ENCODE results near the gene PCDHGA3. TPM values are rescaled to one million over a fixed set of nuclear protein-coding genes. Genes with fewer than 3 reads are reported as not detected.
"Not testable (repeated sequence)": the region's sequence is repeated elsewhere in the genome, so short reads cannot be mapped to it uniquely, and the experiment has no call there.

The PCDHGA3 gene
- total and polyA plus RNA-seq, 2 donors (not counting 1 experiment from before 2014, with no cell fraction given): 1.4 to 2.8 TPM

- Histone ChIP-seq H3K4me2 (ENCODE audit: extremely low read depth, insufficient read depth, low read length) (no peak overlapping the region), H3K27ac (ENCODE audit: insufficient read depth, low read length) (no peak overlapping the region), H3K9ac (ENCODE audit: insufficient read depth, low read length) (no peak overlapping the region), H3K36me3 (ENCODE audit: control insufficient read depth, insufficient read depth, low read length) (no peaks in the 10 kb centered on the region), H4K20me1 (ENCODE audit: control insufficient read depth, extremely low read depth, insufficient read depth, low read length) (no peaks in the 10 kb centered on the region), H3K4me1 (ENCODE audit: control insufficient read depth, extremely low read depth, insufficient read depth, low read length) (no peaks in the 10 kb centered on the region), H3K79me2 (ENCODE audit: control insufficient read depth, insufficient read depth, low read length) (no peaks in the 10 kb centered on the region), H2AFZ (ENCODE audit: low read length) (no peak overlapping the region), H3K27me3 (ENCODE audit: control insufficient read depth, insufficient read depth, low read length) (peaks cover 11% of the 10 kb centered on the region), H3K4me3 (replicated peaks in 1 of 4; ENCODE audit: control extremely low read depth in 1 of 4, insufficient read depth in 1 of 4, low read depth in 3 of 4, low read length in 4 of 4) (no peak overlapping the region), H3K9me3 (ENCODE audit: control insufficient read depth, insufficient read depth, low read depth, low read length) (peaks cover 2% of the 10 kb centered on the region)
- DNase-seq (ENCODE audit: low read depth in 2 of 2): no peak
- TF ChIP-seq, protein P1, sequence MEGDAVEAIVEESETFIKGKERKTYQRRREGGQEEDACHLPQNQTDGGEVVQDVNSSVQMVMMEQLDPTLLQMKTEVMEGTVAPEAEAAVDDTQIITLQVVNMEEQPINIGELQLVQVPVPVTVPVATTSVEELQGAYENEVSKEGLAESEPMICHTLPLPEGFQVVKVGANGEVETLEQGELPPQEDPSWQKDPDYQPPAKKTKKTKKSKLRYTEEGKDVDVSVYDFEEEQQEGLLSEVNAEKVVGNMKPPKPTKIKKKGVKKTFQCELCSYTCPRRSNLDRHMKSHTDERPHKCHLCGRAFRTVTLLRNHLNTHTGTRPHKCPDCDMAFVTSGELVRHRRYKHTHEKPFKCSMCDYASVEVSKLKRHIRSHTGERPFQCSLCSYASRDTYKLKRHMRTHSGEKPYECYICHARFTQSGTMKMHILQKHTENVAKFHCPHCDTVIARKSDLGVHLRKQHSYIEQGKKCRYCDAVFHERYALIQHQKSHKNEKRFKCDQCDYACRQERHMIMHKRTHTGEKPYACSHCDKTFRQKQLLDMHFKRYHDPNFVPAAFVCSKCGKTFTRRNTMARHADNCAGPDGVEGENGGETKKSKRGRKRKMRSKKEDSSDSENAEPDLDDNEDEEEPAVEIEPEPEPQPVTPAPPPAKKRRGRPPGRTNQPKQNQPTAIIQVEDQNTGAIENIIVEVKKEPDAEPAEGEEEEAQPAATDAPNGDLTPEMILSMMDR (conservative IDR thresholded peaks at IDR 0.05 in 1 of 2, IDR thresholded peaks at IDR 0.05 in 1 of 2; ENCODE audit: low read depth in 1 of 2, low read length in 2 of 2): no peak
- TF ChIP-seq EZH2 (IDR thresholded peaks at IDR 0.05; ENCODE audit: low read length, missing control alignments): no peak
These were observed 856 bp upstream of the PCDHGA3 start for GRCh38 chr5:141342773-141343172.

GRCh38 chr5:141343953-141344463 lies 379 bp downstream of the PCDHGA3 start:
- Histone ChIP-seq H3K9ac (ENCODE audit: insufficient read depth, low read length) (no peak overlapping the region), H3K4me3 (replicated peaks in 1 of 4; ENCODE audit: control extremely low read depth in 1 of 4, insufficient read depth in 1 of 4, low read depth in 3 of 4, low read length in 4 of 4) (peak overlapping the region in 2 of 4 experiments; percentile 44 to 54), H3K9me3 (ENCODE audit: control insufficient read depth, insufficient read depth, low read depth, low read length) (peaks cover 2% of the 10 kb centered on the region), H3K4me1 (ENCODE audit: control insufficient read depth, extremely low read depth, insufficient read depth, low read length) (no peaks in the 10 kb centered on the region), H3K79me2 (ENCODE audit: control insufficient read depth, insufficient read depth, low read length) (no peaks in the 10 kb centered on the region), H3K4me2 (ENCODE audit: extremely low read depth, insufficient read depth, low read length) (no peak overlapping the region), H3K27ac (ENCODE audit: insufficient read depth, low read length) (no peak overlapping the region), H3K27me3 (ENCODE audit: control insufficient read depth, insufficient read depth, low read length) (peaks cover 11% of the 10 kb centered on the region), H4K20me1 (ENCODE audit: control insufficient read depth, extremely low read depth, insufficient read depth, low read length) (no peaks in the 10 kb centered on the region), H3K36me3 (ENCODE audit: control insufficient read depth, insufficient read depth, low read length) (no peaks in the 10 kb centered on the region), H2AFZ (ENCODE audit: low read length) (no peak overlapping the region)
- TF ChIP-seq EZH2 (IDR thresholded peaks at IDR 0.05; ENCODE audit: low read length, missing control alignments): no peak
- TF ChIP-seq, protein P1 (conservative IDR thresholded peaks at IDR 0.05 in 1 of 2, IDR thresholded peaks at IDR 0.05 in 1 of 2; ENCODE audit: low read depth in 1 of 2, low read length in 2 of 2): no peak
- no peak for DNase-seq (ENCODE audit: low read depth in 2 of 2)

- Histone ChIP-seq H3K4me3 (replicated peaks in 1 of 4; ENCODE audit: control extremely low read depth in 1 of 4, insufficient read depth in 1 of 4, low read depth in 3 of 4, low read length in 4 of 4) (no peak overlapping the region), H3K4me1 (ENCODE audit: control insufficient read depth, extremely low read depth, insufficient read depth, low read length) (no peaks in the 10 kb centered on the region), H3K79me2 (ENCODE audit: control insufficient read depth, insufficient read depth, low read length) (no peaks in the 10 kb centered on the region), H3K9ac (ENCODE audit: insufficient read depth, low read length) (no peak overlapping the region), H2AFZ (ENCODE audit: low read length) (no peak overlapping the region), H3K27me3 (ENCODE audit: control insufficient read depth, insufficient read depth, low read length) (peaks cover 7% of the 10 kb centered on the region), H4K20me1 (ENCODE audit: control insufficient read depth, extremely low read depth, insufficient read depth, low read length) (no peaks in the 10 kb centered on the region), H3K4me2 (ENCODE audit: extremely low read depth, insufficient read depth, low read length) (no peak overlapping the region), H3K36me3 (ENCODE audit: control insufficient read depth, insufficient read depth, low read length) (no peaks in the 10 kb centered on the region), H3K9me3 (ENCODE audit: control insufficient read depth, insufficient read depth, low read depth, low read length) (no peaks in the 10 kb centered on the region), H3K27ac (ENCODE audit: insufficient read depth, low read length) (no peak overlapping the region)
- DNase-seq (ENCODE audit: low read depth in 2 of 2): no peak
- TF ChIP-seq, protein P1 (conservative IDR thresholded peaks at IDR 0.05 in 1 of 2, IDR thresholded peaks at IDR 0.05 in 1 of 2; ENCODE audit: low read depth in 1 of 2, low read length in 2 of 2): no peak
- TF ChIP-seq EZH2 (IDR thresholded peaks at IDR 0.05; ENCODE audit: low read length, missing control alignments): no peak
These were observed 1.7 kb downstream of the PCDHGA3 start for GRCh38 chr5:141345327-141345726.

DNA sequence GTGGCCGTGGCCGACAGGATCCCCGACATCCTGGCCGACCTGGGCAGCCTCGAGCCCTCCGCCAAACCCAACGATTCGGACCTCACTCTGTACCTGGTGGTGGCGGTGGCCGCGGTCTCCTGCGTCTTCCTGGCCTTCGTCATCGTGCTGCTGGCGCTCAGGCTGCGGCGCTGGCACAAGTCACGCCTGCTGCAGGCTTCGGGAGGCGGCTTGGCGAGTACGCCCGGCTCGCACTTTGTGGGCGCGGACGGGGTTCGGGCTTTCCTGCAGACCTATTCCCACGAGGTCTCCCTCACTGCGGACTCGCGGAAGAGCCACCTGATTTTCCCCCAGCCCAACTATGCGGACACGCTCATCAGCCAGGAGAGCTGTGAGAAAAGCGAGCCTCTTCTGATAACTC lies 2.4 kb downstream of the PCDHGA3 start:
- H3K27ac ChIP-seq (ENCODE audit: insufficient read depth, low read length); H3K4me3 ChIP-seq (replicated peaks in 1 of 4; ENCODE audit: control extremely low read depth in 1 of 4, insufficient read depth in 1 of 4, low read depth in 3 of 4, low read length in 4 of 4); H3K4me2 ChIP-seq (ENCODE audit: extremely low read depth, insufficient read depth, low read length); DNase-seq (ENCODE audit: low read depth in 2 of 2); H3K9me3 ChIP-seq (ENCODE audit: control insufficient read depth, insufficient read depth, low read depth, low read length); H3K4me1 ChIP-seq (ENCODE audit: control insufficient read depth, extremely low read depth, insufficient read depth, low read length); H4K20me1 ChIP-seq (ENCODE audit: control insufficient read depth, extremely low read depth, insufficient read depth, low read length); H3K36me3 ChIP-seq (ENCODE audit: control insufficient read depth, insufficient read depth, low read length); H3K9ac ChIP-seq (ENCODE audit: insufficient read depth, low read length); H3K79me2 ChIP-seq (ENCODE audit: control insufficient read depth, insufficient read depth, low read length); H2AFZ ChIP-seq (ENCODE audit: low read length): not testable (repeated sequence)
- peaks cover 10% of the 10 kb centered on the region for H3K27me3 ChIP-seq (ENCODE audit: control insufficient read depth, insufficient read depth, low read length)

All from fibroblast of lung (primary cell).